K562 (cell line): ENCODE data around the gene PDLIM7. TPM values are rescaled to one million over a fixed set of nuclear protein-coding genes. Genes with fewer than 3 reads are reported as not detected.

Experiments used
- ETV5 ChIP-seq: sonication (generic); formaldehyde crosslinking; IDR thresholded peaks from 2 replicates; pipeline ENCODE4 v1.4.0; 2020; ENCODE audit warnings: low read depth, mild to moderate bottlenecking, missing genetic modification reagents
- HNRNPLL ChIP-seq: fragments of 200-400 bp; formaldehyde crosslinking; IDR thresholded peaks from 2 replicates; pipeline ENCODE4 v1.6.1; 2017; ENCODE audit warnings: low read length, low read depth, mild to moderate bottlenecking; ENCODE audit not compliant: poor library complexity, severe bottlenecking
- HSF4 ChIP-seq: fragments of 250-450 bp; sonication (Bioruptor Pico); IDR thresholded peaks from 2 replicates; pipeline ENCODE4 v2.1.2; 2022; ENCODE audit warnings: mild to moderate bottlenecking, moderate library complexity, borderline replicate concordance
- KLF1 ChIP-seq: fragments of 450-650 bp; IDR thresholded peaks from 2 replicates; pipeline ENCODE4 v1.6.1; 2016; ENCODE audit warnings: missing genetic modification characterization, missing compliant biosample characterization
- KLF13 ChIP-seq: fragments of 450-650 bp; IDR thresholded peaks from 2 replicates; pipeline ENCODE4 v1.6.1; 2016; ENCODE audit warnings: missing genetic modification characterization, low read depth, mild to moderate bottlenecking, missing compliant biosample characterization, moderate library complexity, borderline replicate concordance
- MAFK ChIP-seq: IDR thresholded peaks from 2 replicates; pipeline ENCODE4 v1.6.1; 2011; ENCODE audit warnings: low read length, improper control_type of control experiment
- MIER1 ChIP-seq: fragments of 450-650 bp; IDR thresholded peaks from 2 replicates; pipeline ENCODE4 v1.6.1; 2016; ENCODE audit warnings: antibody characterized with exemption, mild to moderate bottlenecking, low read depth
- MXI1 ChIP-seq: IDR thresholded peaks from 2 replicates; pipeline ENCODE4 v1.6.1; 2011; ENCODE audit warnings: low read depth, mild to moderate bottlenecking, improper control_type of control experiment, low read length
- PHF21A ChIP-seq: fragments of 450-650 bp; IDR thresholded peaks from 2 replicates; pipeline ENCODE4 v1.6.1; 2017; ENCODE audit warnings: low read depth, borderline replicate concordance
- PTTG1 ChIP-seq: fragments of 450-650 bp; IDR thresholded peaks from 2 replicates; pipeline ENCODE4 v1.6.1; 2016; ENCODE audit warnings: low read depth, mild to moderate bottlenecking, missing genetic modification characterization, missing compliant biosample characterization
- RBM15 ChIP-seq: fragments of 200-400 bp; formaldehyde crosslinking; IDR thresholded peaks from 2 replicates; pipeline ENCODE4 v1.6.1; 2018; ENCODE audit warnings: mild to moderate bottlenecking, low read length, moderate library complexity; ENCODE audit not compliant: insufficient read depth
- RBM22 ChIP-seq: fragments of 200-400 bp; formaldehyde crosslinking; IDR thresholded peaks from 2 replicates; pipeline ENCODE4 v1.6.1; 2018; ENCODE audit warnings: low read length, low read depth; ENCODE audit not compliant: poor library complexity, severe bottlenecking
- ZC3H8 ChIP-seq: fragments of 450-650 bp; IDR thresholded peaks from 2 replicates; pipeline ENCODE4 v1.6.1; 2017
- ZNF174 ChIP-seq: fragments of 250-450 bp; sonication (Bioruptor Pico); IDR thresholded peaks from 2 replicates; pipeline ENCODE4 v1.4.0; 2020; ENCODE audit warnings: mild to moderate bottlenecking
- ZNF77 ChIP-seq: fragments of 250-450 bp; sonication (Bioruptor Pico); IDR thresholded peaks from 2 replicates; pipeline ENCODE4 v1.5.0; 2020
- polyA plus RNA-seq, 8 experiments: library from polyadenylated mRNA; depleted of rRNA in 4 of 8; stranded (reverse) in 5 of 8; unstranded in 3 of 8; fragments of >200 nt; fragmentation: Nextera tagmentation in 2 of 8; fragmentation: Illumina TruSeq in 1 of 8; extraction: Ambion mirVana in 2 of 8; extraction: Trizol in 1 of 8; gene quantifications; 2 replicates each; pipeline versions ENCODE4 v1.2.1 to v1.2.3, GENCODE V29; 2011 to 2014; ENCODE audit warnings: inconsistent platforms in 1 of 8, missing spikeins in 1 of 8
- total RNA-seq, 7 experiments: library from RNA; depleted of rRNA in 6 of 7; stranded (reverse); fragments of >200 nt in 6 of 7; fragmentation: Illumina TruSeq in 2 of 7; extraction: Trizol in 2 of 7; gene quantifications; 2 replicates each; pipeline versions ENCODE4 v1.2.1 to v1.2.3, GENCODE V29; 2011 to 2021; ENCODE audit warnings: low replicate concordance in 1 of 7
- TF ChIP-seq, protein P1 (sequence below): IDR thresholded peaks from 2 replicates; pipeline ENCODE4 v1.6.1; 2016; ENCODE audit warnings: missing genetic modification characterization, missing compliant biosample characterization
- TF ChIP-seq, protein P2 (sequence below): fragments of 450-650 bp; IDR thresholded peaks from 2 replicates; pipeline ENCODE4 v1.6.1; 2017; ENCODE audit warnings: antibody characterized with exemption, mild to moderate bottlenecking
- TF ChIP-seq, protein P3 (sequence below): IDR thresholded peaks from 3 replicates; pipeline ENCODE4 v1.6.1; 2011; ENCODE audit warnings: borderline replicate concordance, mild to moderate bottlenecking; ENCODE audit not compliant: insufficient read length, insufficient read depth
- TF ChIP-seq, protein P4 (sequence below): sonication (generic); formaldehyde crosslinking; IDR thresholded peaks from 2 replicates; pipeline ENCODE4 v1.8.0; 2022; ENCODE audit warnings: mild to moderate bottlenecking, missing genetic modification reagents

Gene PDLIM7
- total and polyA plus RNA-seq, 9 of the 15 experiments (the other 6 are each of a cell fraction or from before 2014, with no cell fraction given), result 2.1 to 124 (median 32.6) TPM

DNA sequence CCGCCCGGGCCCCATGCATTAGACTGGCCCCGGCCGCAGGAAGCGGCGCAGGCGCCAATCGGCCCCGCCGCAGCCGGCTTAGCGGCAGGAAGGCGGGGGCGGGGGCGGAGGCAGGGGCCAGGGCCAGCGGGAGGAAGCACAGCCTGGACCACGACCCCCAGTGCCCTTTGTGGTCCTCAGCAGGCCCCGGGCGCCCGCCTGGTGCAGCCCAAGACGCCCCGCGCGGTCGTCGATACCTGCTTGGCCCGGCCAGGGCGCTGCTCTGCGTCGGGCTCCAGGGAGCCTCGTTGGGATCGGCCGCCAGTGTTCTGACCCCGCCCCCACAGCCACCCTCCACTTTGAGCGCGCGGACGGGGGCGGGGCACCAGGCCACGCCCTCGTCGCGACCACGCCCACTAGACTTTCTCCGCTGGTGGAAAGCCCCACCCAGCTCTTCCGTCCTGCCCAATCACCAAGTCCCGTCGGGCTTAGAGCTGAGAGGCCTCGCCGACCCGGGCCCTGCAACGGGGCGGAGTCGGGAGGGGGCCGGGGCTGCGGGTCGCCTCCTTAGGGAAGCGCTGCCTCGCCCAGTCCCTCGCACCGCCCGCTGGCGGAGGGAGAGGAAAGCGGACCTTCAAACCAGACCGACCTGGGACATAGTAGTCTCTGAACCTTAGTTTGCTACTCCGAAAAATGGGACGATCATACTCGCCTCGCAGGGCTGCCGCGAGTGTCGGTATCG lies at the start of gene PDLIM7 (continued):
- TF ChIP-seq, protein P1, sequence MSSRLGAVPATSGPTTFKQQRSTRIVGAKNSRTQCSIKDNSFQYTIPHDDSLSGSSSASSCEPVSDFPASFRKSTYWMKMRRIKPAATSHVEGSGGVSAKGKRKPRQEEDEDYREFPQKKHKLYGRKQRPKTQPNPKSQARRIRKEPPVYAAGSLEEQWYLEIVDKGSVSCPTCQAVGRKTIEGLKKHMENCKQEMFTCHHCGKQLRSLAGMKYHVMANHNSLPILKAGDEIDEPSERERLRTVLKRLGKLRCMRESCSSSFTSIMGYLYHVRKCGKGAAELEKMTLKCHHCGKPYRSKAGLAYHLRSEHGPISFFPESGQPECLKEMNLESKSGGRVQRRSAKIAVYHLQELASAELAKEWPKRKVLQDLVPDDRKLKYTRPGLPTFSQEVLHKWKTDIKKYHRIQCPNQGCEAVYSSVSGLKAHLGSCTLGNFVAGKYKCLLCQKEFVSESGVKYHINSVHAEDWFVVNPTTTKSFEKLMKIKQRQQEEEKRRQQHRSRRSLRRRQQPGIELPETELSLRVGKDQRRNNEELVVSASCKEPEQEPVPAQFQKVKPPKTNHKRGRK (tag), result no peak
- TF ChIP-seq MAFK, result no peak
- no peak for TF ChIP-seq ZC3H8
- no peak; the same call in 1 of the 2 replicates for TF ChIP-seq KLF1
- TF ChIP-seq RBM15, result no peak
- TF ChIP-seq, protein P2, sequence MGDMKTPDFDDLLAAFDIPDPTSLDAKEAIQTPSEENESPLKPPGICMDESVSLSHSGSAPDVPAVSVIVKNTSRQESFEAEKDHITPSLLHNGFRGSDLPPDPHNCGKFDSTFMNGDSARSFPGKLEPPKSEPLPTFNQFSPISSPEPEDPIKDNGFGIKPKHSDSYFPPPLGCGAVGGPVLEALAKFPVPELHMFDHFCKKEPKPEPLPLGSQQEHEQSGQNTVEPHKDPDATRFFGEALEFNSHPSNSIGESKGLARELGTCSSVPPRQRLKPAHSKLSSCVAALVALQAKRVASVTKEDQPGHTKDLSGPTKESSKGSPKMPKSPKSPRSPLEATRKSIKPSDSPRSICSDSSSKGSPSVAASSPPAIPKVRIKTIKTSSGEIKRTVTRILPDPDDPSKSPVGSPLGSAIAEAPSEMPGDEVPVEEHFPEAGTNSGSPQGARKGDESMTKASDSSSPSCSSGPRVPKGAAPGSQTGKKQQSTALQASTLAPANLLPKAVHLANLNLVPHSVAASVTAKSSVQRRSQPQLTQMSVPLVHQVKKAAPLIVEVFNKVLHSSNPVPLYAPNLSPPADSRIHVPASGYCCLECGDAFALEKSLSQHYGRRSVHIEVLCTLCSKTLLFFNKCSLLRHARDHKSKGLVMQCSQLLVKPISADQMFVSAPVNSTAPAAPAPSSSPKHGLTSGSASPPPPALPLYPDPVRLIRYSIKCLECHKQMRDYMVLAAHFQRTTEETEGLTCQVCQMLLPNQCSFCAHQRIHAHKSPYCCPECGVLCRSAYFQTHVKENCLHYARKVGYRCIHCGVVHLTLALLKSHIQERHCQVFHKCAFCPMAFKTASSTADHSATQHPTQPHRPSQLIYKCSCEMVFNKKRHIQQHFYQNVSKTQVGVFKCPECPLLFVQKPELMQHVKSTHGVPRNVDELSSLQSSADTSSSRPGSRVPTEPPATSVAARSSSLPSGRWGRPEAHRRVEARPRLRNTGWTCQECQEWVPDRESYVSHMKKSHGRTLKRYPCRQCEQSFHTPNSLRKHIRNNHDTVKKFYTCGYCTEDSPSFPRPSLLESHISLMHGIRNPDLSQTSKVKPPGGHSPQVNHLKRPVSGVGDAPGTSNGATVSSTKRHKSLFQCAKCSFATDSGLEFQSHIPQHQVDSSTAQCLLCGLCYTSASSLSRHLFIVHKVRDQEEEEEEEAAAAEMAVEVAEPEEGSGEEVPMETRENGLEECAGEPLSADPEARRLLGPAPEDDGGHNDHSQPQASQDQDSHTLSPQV, result no peak
- no peak for TF ChIP-seq MIER1
- TF ChIP-seq KLF13 (tag), result 0 out of 2 replicates have a peak, but pooled peaks have one; percentile 50
- TF ChIP-seq ZNF77 (CRISPR knock-in tag), result no peak
- no peak for TF ChIP-seq MXI1
- 0 out of 2 replicates have a peak, but pooled peaks have one; percentile 65 for TF ChIP-seq ETV5 (CRISPR knock-in tag)
- TF ChIP-seq ZNF174 (CRISPR knock-in tag), result no peak
- TF ChIP-seq, protein P3, sequence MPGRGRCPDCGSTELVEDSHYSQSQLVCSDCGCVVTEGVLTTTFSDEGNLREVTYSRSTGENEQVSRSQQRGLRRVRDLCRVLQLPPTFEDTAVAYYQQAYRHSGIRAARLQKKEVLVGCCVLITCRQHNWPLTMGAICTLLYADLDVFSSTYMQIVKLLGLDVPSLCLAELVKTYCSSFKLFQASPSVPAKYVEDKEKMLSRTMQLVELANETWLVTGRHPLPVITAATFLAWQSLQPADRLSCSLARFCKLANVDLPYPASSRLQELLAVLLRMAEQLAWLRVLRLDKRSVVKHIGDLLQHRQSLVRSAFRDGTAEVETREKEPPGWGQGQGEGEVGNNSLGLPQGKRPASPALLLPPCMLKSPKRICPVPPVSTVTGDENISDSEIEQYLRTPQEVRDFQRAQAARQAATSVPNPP, result no peak
- TF ChIP-seq PHF21A, result 0 out of 2 replicates have a peak, but pooled peaks have one; percentile 64
- TF ChIP-seq HSF4 (CRISPR knock-in tag), result no peak
- peak; percentile 49 for TF ChIP-seq HNRNPLL
- TF ChIP-seq, protein P4, sequence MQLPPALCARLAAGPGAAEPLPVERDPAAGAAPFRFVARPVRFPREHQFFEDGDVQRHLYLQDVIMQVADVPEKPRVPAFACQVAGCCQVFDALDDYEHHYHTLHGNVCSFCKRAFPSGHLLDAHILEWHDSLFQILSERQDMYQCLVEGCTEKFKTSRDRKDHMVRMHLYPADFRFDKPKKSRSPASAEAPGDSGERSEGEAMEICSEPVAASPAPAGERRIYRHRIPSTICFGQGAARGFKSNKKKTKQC (CRISPR knock-in tag), result no peak
- TF ChIP-seq PTTG1 (tag), result no peak
- peak; percentile 49 for TF ChIP-seq RBM22
